Effector CD8-positive, alpha-beta T cell (primary cell): Measurements from ENCODE around the gene OR2G2.

Experiments used
- DNase-seq: peaks from one replicate; lab custom pipeline; 2025; lab: John Stamatoyannopoulos, UW
- total RNA-seq, 4 experiments: gene quantifications; one replicate each; lab custom pipeline; 2026; lab: John Stamatoyannopoulos, UW

OR2G2 gene, protein sequence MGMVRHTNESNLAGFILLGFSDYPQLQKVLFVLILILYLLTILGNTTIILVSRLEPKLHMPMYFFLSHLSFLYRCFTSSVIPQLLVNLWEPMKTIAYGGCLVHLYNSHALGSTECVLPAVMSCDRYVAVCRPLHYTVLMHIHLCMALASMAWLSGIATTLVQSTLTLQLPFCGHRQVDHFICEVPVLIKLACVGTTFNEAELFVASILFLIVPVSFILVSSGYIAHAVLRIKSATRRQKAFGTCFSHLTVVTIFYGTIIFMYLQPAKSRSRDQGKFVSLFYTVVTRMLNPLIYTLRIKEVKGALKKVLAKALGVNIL
- 0 reads per million in 4 experiments for total RNA-seq

DNA sequence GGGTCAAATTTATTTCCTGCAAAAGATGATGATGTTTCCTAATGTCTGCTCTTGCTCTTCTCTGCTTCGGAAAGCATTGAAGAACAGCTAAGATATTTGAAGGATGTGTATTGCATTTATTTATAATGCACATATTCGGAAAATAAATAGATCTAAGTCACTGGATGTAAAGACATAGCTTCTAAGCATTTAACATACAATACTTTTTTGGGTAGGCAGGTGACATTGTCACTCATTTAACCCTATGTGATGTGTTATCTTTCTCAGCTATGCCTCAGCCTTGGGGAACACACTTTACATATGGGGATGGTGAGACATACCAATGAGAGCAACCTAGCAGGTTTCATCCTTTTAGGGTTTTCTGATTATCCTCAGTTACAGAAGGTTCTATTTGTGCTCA lies at the start of gene OR2G2:
Gene OR2G2 (plus strand): TSS at position 301 of the 400 bp plus-strand sequence. CDS start 0 bp downstream, at position 301.
- no peak for DNase-seq

DNA sequence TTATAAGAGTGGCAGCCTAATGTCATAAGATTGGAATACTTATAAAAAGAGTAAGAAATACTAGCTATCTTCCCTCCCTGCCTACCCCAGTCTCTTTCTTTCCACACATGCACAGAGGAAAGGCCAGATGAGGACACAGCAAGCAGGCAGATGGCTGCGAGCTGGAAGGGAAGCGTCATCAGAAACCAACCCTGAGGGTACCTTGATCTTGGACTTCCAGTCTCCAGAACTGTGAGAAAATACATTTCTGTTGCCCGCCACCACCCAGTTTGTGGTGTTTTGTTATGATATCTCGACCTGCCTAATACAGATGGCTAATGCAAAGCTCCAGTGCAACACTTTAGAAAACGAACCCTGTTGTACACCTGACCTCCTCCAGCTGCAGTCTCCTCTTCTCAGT lies 49.6 kb upstream of the OR2G2 start:
- DNase-seq, result no peak

DNA sequence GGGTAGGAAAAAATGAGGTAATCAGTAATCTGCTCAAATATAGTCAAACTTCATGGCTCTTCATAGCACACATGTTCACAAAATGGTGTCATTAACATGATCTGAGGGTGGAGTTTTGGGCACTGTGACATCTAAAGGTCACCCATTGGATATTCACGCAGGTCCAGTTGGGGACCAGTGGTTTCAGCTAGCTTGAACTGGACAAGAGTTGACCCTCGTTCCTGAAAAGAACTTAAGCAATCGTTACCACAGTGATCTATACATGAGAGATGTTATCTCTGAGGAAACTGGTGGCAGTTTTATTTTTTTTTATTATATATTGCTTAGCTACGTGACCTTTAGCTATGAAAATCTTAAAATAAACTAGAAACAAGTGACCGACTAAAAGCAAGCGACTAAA lies 48.9 kb upstream of the OR2G2 start:
- no peak for DNase-seq

DNA sequence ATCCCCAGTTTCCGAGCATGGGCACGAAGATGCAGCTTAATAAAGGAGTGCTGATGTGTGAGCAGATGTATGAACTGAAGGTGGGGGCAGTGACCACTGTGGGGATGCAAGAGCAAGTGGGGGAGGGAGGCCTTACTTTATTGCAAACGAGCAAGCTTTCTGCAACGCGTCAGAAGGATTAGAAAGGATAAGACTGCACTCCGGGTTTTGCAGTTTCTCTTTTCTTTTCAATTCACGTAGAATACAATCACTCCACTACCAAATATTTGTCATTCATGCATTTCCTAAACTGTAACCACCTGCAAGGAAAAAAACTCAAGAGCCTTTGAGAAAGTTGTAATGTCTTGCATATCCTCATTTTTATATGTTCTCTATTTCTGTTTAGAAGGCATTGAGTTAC lies 47.6 kb upstream of the OR2G2 start:
- no peak for DNase-seq

- no peak for DNase-seq
These were observed 45.3 kb upstream of the OR2G2 start for GRCh38 chr1:247542811-247543210.

DNA sequence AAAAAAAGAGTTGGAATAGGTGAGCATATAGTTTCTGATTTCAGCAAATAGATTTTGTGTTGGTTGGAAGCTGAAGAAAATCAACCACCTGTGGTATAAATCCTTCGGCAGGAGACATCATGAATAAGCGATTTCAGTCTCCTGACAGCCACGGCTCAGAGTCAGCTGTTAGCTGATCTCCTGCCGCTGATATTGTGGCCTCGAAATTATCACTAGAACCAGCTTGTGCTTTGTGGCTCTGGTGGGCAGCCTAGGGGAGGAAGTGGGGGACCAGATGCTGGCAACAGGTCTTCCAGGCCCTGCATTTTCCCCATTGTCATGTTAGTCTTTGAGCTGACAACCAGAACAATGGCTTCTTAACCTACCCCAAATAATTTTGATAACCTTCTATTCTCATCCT lies 40.1 kb upstream of the OR2G2 start:
- no peak for DNase-seq

GRCh38 chr1:247548769-247549182 lies 39.4 kb upstream of the OR2G2 start, which contains the start of gene GCSAML:
Gene GCSAML, plus strand, starts transcription at chr1:247549134. Its CDS starts 58 bp downstream, at chr1:247549192.
- DNase-seq, result no peak

- no peak for DNase-seq
These were observed 36.4 kb upstream of the OR2G2 start for GRCh38 chr1:247551721-247552120.

DNA sequence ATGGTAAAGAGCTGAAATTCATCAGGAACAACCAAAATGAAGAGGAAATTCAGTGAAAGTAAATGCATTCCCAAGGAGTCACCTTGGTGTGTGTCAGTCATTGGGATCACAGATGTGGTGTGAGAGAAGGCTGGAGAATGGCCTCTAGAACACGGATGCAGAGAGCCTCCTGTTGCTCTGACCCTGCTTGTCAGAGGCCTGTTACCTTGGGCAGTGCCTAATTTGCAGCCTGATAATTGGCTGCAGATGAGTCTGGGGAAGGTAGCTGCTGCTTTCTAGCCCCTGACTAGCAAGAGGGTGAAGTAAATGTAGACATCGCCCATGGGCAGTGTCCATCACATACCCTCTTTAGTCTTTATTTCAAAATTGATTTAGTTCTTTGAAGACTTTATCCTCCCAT lies 35.9 kb upstream of the OR2G2 start:
- DNase-seq, result no peak

DNA sequence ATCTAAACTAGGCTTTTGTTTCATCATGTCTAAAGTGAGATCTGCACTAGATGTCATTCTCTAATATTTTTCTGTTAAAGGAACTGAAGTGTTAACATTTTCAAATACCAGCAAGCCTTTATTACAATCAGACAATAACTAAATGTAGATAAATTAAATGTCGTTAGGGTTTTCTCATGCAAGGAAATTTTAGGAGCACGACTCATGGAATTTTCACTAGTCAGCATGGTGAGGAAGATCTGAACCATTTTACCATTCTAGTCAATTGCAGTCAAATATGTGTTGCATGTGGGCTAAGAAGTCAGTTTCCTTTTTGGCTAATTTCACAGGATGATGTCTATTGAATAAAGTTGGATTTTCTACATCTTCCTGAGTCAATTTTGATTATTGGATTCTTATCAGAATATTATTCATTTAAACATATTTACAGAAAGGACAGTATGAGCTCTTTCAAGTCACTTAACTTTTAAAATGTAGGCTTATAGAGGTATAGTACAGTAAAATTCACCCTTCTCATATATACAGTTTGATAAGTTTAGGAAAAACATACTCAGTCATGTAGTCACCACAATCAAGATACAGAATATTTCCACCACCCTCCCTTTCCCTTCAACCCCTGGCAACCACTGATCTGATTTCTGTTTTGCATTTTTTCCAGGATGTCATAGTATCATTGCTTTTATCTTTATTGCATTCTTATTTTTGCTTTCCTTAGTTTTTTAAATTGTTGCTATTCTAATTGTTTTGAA lies 30.1 kb upstream of the OR2G2 start:
- DNase-seq, result no peak

GRCh38 chr1:247561711-247562110 lies 26.4 kb upstream of the OR2G2 start:
- DNase-seq, result no peak

GRCh38 chr1:247562198-247562597 lies 26.0 kb upstream of the OR2G2 start:
- no peak for DNase-seq

DNA sequence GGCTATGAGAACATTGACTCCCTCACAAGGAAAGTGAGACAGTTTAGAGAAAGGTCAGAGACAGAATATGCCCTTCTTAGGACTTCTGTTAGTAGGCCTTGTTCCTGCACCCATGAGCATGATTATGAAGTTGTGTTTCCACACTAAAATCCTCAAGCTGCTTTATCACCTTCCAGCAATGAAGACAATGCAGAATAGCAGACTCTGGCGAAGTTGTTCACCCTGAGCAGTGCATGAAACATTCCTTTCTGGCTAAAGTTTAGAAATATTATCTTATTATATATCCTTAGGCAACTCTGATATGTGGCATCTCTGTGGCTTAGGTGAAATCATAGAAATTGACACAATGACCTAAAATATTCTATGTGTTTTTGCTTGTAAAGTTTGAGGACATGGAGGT lies 13.9 kb upstream of the OR2G2 start:
- DNase-seq, result no peak

DNA sequence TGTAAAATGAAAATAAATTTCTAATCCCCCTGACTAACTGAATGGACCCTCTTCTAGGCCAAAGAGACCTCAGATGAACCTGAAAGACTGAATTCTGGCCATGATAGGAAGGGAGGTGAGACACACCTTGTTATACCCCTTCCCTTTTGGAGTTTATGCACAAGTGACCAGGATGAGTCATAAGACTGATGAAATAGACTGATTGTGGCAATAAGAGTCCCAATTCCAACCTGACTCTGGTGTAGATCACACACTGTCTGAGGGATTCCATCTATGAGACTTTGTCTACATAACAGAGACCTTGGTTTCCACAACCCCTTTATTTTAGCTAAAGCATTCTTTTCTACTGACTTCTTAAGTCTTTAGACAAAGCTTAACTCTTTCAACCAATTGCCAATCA lies 13.5 kb upstream of the OR2G2 start:
- no peak for DNase-seq

DNA sequence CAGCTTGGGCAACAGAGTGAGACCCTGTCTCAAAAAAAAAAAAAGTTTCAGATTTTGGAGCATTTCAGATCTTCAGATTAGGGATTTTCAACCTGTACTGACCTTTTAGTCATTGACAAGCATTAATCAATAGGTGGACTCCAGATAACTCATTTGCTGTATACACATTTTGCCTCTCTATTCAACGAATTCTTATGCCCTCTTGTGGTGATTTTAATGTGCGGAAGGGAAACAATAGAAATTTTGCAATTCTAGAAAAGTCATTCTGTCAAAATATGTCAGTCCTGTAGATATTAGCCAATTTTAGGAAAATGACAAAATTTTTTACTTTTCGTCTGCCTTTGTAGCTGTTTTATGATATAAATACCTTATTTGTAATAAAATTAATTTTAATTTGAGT lies 11.6 kb upstream of the OR2G2 start:
- no peak for DNase-seq

DNA sequence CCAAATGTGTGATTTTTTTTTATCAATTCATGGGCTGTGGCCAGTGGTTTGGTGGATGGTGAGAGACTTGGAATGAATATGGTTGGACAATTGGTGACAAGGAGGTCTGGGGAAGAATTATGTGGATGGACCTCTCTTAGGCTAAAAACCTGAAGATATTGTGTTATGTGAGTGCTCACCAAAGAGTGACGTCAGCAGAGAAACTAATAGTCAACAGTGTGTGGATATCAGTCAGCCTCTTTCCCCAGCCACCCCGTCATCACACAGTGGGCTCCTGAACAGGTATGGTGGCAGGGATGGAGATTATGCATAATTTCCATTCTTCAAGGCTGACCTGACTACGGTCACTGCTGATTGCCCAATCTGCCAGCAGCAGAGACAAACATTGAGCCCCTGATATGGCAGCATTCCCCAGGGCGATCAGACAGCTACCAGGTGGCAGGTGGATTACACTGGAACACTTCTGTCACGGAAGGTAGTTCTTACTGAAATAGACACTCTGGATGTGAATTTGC lies 9.2 kb upstream of the OR2G2 start:
- no peak for DNase-seq

GRCh38 chr1:247605286-247605685 lies 17.1 kb downstream of the OR2G2 start, which contains the start of gene OR2G3:
Gene OR2G3, plus strand, starts transcription at chr1:247605586. Its CDS starts 0 bp downstream, at chr1:247605586.
- DNase-seq, result no peak

DNA sequence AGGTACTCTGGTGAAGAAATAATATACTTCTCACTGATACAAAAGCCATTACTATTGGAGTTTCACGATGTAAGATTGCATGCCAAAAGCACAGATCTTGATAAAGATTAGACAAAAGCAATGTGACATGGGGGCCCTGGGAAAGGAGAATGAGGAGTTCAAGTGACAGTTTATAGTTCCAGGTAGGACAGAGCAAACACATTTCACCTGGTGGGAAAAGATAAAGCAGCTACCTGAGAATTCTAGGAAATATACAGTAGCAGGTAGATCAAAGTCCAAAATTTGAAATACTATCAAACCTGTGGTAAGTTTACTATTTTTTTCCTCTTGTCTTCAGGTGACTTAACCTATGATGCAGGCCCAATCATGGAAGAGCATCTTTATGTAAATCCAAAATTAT lies 25.2 kb downstream of the OR2G2 start:
- no peak for DNase-seq

GRCh38 chr1:247614625-247615024 lies 26.5 kb downstream of the OR2G2 start:
- DNase-seq, result no peak

DNA sequence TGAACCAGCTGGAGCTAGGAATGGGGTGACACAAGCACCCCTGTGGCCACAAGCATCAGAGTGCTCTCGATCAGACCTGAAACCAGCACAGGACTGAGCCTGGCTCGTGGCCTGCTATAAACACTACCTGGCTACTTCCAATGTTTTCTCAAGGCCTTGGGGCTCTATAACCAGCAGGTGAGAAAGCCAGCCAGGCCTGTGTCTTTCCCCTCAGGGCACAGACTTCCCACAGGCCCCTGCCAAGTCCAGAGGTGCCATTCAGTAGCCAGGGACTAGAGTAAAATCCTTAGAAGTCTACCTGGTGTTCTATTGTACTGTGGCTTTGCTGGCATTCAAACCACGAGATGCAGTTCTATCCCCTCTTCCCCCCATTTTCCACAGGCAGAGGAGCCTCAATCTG lies 39.8 kb downstream of the OR2G2 start:
- no peak for DNase-seq

DNA sequence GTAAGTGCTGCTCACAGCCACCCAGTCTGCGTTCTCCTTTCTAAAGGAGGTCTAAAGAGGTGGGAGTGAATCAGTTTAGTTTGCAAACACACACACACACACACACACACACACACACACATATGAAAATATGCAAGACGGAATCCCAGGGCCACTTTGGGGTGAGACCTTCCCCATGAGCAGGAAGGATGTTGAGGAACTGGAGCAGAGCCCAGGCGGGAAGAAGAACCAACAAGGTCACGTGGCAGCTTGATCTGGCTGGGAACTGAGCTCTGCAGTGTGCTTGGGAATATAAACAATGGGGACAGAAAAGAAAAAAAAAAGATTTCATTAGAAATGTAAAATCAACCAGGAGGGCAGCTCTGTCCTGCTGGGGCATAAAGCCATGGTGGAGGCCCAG lies 49.9 kb downstream of the OR2G2 start:
- DNase-seq, result no peak

DNA sequence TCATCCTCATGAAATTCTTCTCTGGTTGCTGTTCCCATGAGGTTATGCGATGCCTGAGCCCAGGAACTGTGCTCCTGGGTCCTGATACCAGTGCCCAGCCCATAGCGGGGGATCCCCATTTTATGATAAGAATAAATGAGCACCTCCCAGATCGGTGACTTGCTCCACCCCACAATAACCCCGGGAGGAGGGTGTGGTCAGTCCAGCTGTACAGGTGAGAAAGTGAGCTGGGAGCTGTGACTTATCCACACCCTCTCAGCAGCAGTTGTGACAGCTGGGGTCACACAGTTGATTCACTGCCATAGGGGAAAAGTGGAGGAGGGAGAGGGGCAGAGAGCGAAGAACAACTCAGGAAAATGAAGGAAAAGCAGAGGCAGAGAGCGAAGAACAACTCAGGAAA lies 50.6 kb downstream of the OR2G2 start:
- no peak for DNase-seq
